Measurements from ENCODE around the gene SUSD2. TPM values are rescaled to one million over a fixed set of nuclear protein-coding genes. Genes with fewer than 3 reads are reported as not detected.

The SUSD2 gene
- polyA plus RNA-seq, 2 of the 4 experiments (the other 2 are of a cell fraction): 12.7 to 51.9 TPM

GRCh38 chr22:24207264-24208011, 26.2 kb downstream of the SUSD2 start:
- Histone ChIP-seq H3K4me1 (peaks cover 64% of the 10 kb centered on the region), H3K27ac (peak overlapping the region; percentile 91 to 100), H3K9me3 (peaks cover 3% of the 10 kb centered on the region; the same call in 1 of the 3 replicates), H3K4me2 (peak overlapping the region; percentile 73), H3K4me3 (no peak overlapping the region)
- DNase-seq (ENCODE audit: low read depth in 1 of 2, low spot score in 1 of 2) (no peak), FAIRE-seq (no peak), ATAC-seq (peak; percentile 36 to 57)
- 8% methylated on average over 8 of the region's 8 CpGs for WGBS (ENCODE audit: missing lambda C conversion rate)
- no peak for TF ChIP-seq MAZ (IDR thresholded peaks at IDR 0.05; ENCODE audit: borderline replicate concordance, low read depth, low read length)
- peak; percentile 8; the same call in 1 of the 2 replicates for TF ChIP-seq FOSB (CRISPR knock-in tag; IDR thresholded peaks at IDR 0.05)
- peak; percentile 87 for TF ChIP-seq HOXB5 (CRISPR knock-in tag; IDR thresholded peaks at IDR 0.05)
- TF ChIP-seq ZSCAN20 (CRISPR knock-in tag; IDR thresholded peaks at IDR 0.05): no peak
- peak; percentile 12 for TF ChIP-seq MAFK (IDR thresholded peaks at IDR 0.05; ENCODE audit: partially characterized antibody)
- no peak for TF ChIP-seq KDM5A (IDR thresholded peaks at IDR 0.05)
- TF ChIP-seq REST (IDR thresholded peaks at IDR 0.05): no peak
- POLR2A ChIA-PET: interaction anchor here (0.9 to 1.0 kb wide), 2 partner anchors 40 to 196 kb away, joined by 3 read pairs; partner anchors contain the start of gene CABIN1
- CTCF ChIA-PET: interaction anchor here (1.2 to 3.1 kb wide), 3 partner anchors 18 to 40 kb away, joined by 3 to 21 read pairs (median 9); no protein-coding TSS in a partner anchor

DNA sequence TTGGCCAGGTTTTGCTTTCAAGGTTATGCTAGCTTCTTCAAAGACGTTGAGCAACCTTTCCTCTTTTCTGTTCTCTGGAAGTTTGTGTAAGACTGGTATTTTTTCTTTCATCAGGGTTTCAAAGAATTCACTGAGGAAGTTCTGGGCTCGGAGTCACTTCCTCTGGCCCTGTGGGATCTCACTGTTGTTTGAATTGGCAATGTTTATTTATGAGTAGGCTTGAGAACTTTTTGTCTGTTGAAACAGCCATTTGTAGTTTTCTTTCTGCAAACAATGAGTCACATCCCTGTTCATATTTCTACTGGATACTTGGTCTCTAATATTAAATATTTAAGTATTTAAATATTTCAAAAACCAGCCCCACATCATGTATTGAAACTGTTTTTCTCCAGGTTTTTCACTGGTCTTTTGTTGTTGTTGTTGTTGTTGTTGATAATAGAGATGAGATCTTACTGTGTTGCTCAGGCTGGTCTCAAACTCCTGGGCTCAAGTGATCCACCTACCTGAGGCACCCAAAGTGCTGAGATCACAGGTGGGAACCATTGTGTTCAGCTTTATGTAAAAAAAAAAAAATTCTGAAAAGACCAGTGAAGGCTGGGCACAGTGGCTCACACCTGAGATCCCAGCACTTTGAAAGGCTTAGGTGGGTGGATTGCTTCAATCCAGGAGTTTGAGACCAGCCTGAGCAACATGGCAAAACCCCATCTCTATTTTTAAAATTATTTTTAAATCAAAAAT, 26.9 kb downstream of the SUSD2 start:
- peak; percentile 81 for FAIRE-seq
- TF ChIP-seq RNF2 (IDR thresholded peaks at IDR 0.05; ENCODE audit: borderline replicate concordance, low read depth) (no peak), SMC3 (IDR thresholded peaks at IDR 0.05) (peak; percentile 40), KDM5A (IDR thresholded peaks at IDR 0.05) (no peak), ESRRA (IDR thresholded peaks at IDR 0.05; ENCODE audit: borderline replicate concordance, low read length) (peak; percentile 86; the same call in 1 of the 2 replicates), HOXA7 (CRISPR knock-in tag; IDR thresholded peaks at IDR 0.05) (no peak), MYC (IDR thresholded peaks at IDR 0.05; ENCODE audit: borderline replicate concordance, low read length) (no peak), MAX (IDR thresholded peaks at IDR 0.05) (peak; percentile 59), POLR2A (IDR thresholded peaks at IDR 0.05; ENCODE audit: low read length) (no peak), HDAC2 (IDR thresholded peaks at IDR 0.05) (no peak), CHD4 (IDR thresholded peaks at IDR 0.05; ENCODE audit: borderline replicate concordance) (no peak), NR3C1 (IDR thresholded peaks at IDR 0.05) (no peak), EHF (CRISPR knock-in tag; IDR thresholded peaks at IDR 0.05) (no peak), SREBF2 (IDR thresholded peaks at IDR 0.05) (no peak), ZFP36 (IDR thresholded peaks at IDR 0.05; ENCODE audit: borderline replicate concordance, partially characterized antibody) (no peak), PBX3 (IDR thresholded peaks at IDR 0.05) (peak; percentile 68), FOSB (CRISPR knock-in tag; IDR thresholded peaks at IDR 0.05) (0 out of 2 replicates have a peak, but pooled peaks have one; percentile 16), REST (IDR thresholded peaks at IDR 0.05) (no peak), FOXS1 (CRISPR knock-in tag; IDR thresholded peaks at IDR 0.05) (peak; percentile 76; the same call in 1 of the 2 replicates), HOXB13 (CRISPR knock-in tag; IDR thresholded peaks at IDR 0.05; ENCODE audit: low read depth) (no peak), TP53 (CRISPR knock-in tag; IDR thresholded peaks at IDR 0.05) (no peak), CEBPB (IDR thresholded peaks at IDR 0.05) (peak; percentile 99)
- TF ChIP-seq, protein P1, sequence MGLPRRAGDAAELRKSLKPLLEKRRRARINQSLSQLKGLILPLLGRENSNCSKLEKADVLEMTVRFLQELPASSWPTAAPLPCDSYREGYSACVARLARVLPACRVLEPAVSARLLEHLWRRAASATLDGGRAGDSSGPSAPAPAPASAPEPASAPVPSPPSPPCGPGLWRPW (IDR thresholded peaks at IDR 0.05): peak; percentile 97

More for the DNA sequence above, 26.9 kb downstream of the SUSD2 start:
- Histone ChIP-seq H3K4me1 (peaks cover 58% of the 10 kb centered on the region), H3K9me3 (peaks cover 3% of the 10 kb centered on the region; the same call in 1 of the 3 replicates), H3K4me2 (peak overlapping the region; percentile 69), H3K27ac (peak overlapping the region; percentile 97 to 100), H3K4me3 (no peak overlapping the region)
- ATAC-seq (peak; percentile 92 to 98), DNase-seq (ENCODE audit: low read depth in 1 of 2, low spot score in 1 of 2) (peak; percentile 85 to 96)
- CTCF ChIA-PET: interaction anchor here (1.0 to 3.1 kb wide), 7 partner anchors 18 to 54 kb away, joined by 3 to 21 read pairs (median 3); no protein-coding TSS in a partner anchor
- 5% methylated on average over 2 of the region's 2 CpGs for WGBS (ENCODE audit: missing lambda C conversion rate)
- POLR2A ChIA-PET: interaction anchor here (0.9 to 1.0 kb wide), 2 partner anchors 39 to 197 kb away, joined by 3 read pairs; partner anchors contain the start of gene CABIN1

Data from A549 (cell line).